Measurements from ENCODE around the gene PRAMEF1. TPM values are rescaled to one million over a fixed set of nuclear protein-coding genes. Genes with fewer than 3 reads are reported as not detected.
A peak's percentile ranks its signal among the peaks of the same experiment; 100 is the strongest.

The PRAMEF1 gene
- total RNA-seq, 4 donors from 2014 or later = not detected

DNA sequence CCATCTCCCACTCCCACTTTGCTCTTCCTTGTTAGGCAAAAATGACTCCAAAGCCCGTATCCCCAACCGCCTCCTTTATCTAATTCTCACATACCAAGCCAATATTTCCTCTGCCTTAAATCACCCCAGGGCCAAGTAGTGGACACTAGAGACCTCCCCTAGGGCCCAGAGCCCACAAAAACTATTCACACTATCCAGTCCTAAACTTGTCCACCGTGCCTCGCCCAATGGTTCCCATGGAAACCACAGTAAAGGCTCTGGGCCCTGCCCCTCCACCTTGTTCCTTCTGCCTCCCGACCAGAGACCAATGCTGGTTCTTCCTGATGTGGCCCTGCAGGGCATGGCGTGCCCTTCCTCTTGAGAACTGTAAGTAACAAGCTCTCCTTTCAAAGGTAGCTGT lies 33.4 kb upstream of the PRAMEF1 start:
- Histone ChIP-seq H3K9me3 (no peaks in the 10 kb centered on the region), H3K4me3 (no peak overlapping the region), H3K4me1 (no peaks in the 10 kb centered on the region), H3K27me3 (peaks cover 0 to 23% (median 5%) of the 10 kb centered on the region in 4 donors), H3K27ac (replicated peaks in 1 of 4) (no peak overlapping the region), H3K36me3 (no peaks in the 10 kb centered on the region)
- intact Hi-C loops (cut with DNase I) = no loop called here
- TF ChIP-seq POLR2A (IDR thresholded peaks at IDR 0.05; ENCODE audit: low read depth) (no peak), POLR2AphosphoS5 (IDR thresholded peaks at IDR 0.05) (no peak), EP300 (IDR thresholded peaks at IDR 0.05) (no peak), CTCF (IDR thresholded peaks at IDR 0.05) (no peak)
- DNase-seq (ENCODE audit: extremely low spot score) = peak; percentile 87
- 71% methylated on average over 6 of the region's 6 CpGs for WGBS

DNA sequence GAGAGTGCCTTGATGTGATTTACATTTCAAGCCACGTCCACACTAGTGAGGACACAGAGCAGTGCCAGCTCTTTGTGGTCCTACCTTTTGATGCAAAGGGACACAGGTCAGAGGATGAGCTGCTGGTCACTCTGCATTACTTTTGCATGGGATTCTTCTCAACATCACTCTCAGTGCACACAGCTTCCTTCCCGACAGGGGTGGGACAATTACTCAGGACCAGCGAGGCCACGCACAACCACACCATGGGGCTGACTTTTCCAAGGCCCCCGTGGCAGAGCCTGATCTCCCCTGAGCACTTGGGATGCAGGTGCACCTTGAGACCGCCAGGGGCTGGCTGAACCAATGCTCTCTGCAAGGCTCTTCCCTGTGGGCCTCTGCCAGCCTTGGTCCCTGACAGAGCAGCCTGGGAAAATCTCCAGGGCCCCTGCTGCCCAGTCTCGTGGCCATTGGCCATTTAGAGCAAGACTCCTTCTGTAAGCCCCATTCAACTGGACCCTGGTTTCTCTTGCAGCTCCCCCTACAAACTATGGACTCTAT lies 30.9 kb upstream of the PRAMEF1 start:
- TF ChIP-seq EP300 (IDR thresholded peaks at IDR 0.05) = no peak
- TF ChIP-seq POLR2A (IDR thresholded peaks at IDR 0.05; ENCODE audit: low read depth) = no peak
- TF ChIP-seq CTCF (IDR thresholded peaks at IDR 0.05) = no peak
- TF ChIP-seq POLR2AphosphoS5 (IDR thresholded peaks at IDR 0.05) = no peak
- peak; percentile 68 for DNase-seq (ENCODE audit: extremely low spot score)
- 70% methylated on average over 7 of the region's 7 CpGs for WGBS

DNA sequence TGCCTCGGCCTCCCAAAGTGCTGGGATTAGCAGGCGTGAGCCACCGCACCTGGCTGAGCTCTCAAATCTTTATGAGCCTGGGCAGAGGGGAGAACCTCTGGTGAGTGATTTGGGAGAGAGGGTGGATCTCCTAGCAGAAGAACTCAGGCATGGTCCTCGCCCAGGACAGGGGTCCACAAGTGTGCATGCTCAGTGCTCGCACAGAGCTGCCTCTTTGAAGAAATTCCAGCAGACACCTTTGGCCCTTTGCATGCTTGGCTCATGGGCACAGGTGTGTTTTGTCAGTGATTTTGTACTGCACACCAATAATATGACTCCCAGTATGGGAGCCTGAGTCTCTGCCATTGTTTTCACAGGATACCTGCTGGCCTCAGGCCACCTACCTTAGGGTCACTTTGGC lies 29.4 kb upstream of the PRAMEF1 start:
- Histone ChIP-seq H3K27ac (replicated peaks in 1 of 4) (no peak overlapping the region), H3K4me1 (no peaks in the 10 kb centered on the region), H3K4me3 (no peak overlapping the region), H3K9me3 (peaks cover 0 to 7% (median 0%) of the 10 kb centered on the region in 4 donors), H3K27me3 (peaks cover 0 to 23% (median 5%) of the 10 kb centered on the region in 4 donors), H3K36me3 (no peaks in the 10 kb centered on the region)
- intact Hi-C loops (cut with DNase I) = no loop called here
- 93% methylated on average over 5 of the region's 5 CpGs for WGBS
- peak; percentile 57 for DNase-seq (ENCODE audit: extremely low spot score)
- TF ChIP-seq CTCF (IDR thresholded peaks at IDR 0.05) (no peak), POLR2A (IDR thresholded peaks at IDR 0.05; ENCODE audit: low read depth) (no peak), POLR2AphosphoS5 (IDR thresholded peaks at IDR 0.05) (no peak), EP300 (IDR thresholded peaks at IDR 0.05) (no peak)

More for the DNA sequence above, 30.9 kb upstream of the PRAMEF1 start:
- Histone ChIP-seq H3K4me3 (no peak overlapping the region), H3K9me3 (no peaks in the 10 kb centered on the region), H3K4me1 (no peaks in the 10 kb centered on the region), H3K27me3 (peaks cover 0 to 23% (median 5%) of the 10 kb centered on the region in 4 donors), H3K27ac (replicated peaks in 1 of 4) (no peak overlapping the region), H3K36me3 (no peaks in the 10 kb centered on the region)
- intact Hi-C loops (cut with DNase I) = no loop called here

DNA sequence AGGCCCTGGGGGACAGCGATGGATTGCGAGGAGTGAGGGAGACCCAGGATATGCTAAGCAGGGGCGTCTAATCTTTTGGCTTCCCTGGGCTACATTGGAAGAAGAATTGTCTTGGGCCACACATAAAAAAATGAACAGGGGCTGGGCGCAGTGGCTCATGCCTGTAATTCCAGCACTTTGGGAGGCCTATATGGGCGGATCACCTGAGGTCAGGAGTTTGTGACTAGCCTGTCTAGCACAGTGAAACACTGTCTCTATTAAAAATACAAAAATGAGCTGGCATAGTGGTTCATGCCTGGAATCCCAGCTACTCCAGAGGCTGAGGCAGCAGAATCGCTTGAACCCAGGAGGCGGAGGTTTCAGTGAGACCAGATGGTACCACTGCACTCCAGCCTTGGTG lies 28.4 kb upstream of the PRAMEF1 start:
- WGBS = 86% methylated on average over 7 of the region's 7 CpGs
- TF ChIP-seq POLR2A (IDR thresholded peaks at IDR 0.05; ENCODE audit: low read depth) (no peak), CTCF (IDR thresholded peaks at IDR 0.05) (no peak), POLR2AphosphoS5 (IDR thresholded peaks at IDR 0.05) (no peak), EP300 (IDR thresholded peaks at IDR 0.05) (no peak)
- Histone ChIP-seq H3K9me3 (peaks cover 0 to 9% (median 0%) of the 10 kb centered on the region in 4 donors), H3K4me1 (no peaks in the 10 kb centered on the region), H3K27ac (replicated peaks in 1 of 4) (no peak overlapping the region), H3K36me3 (no peaks in the 10 kb centered on the region), H3K4me3 (no peak overlapping the region), H3K27me3 (peaks cover 0 to 23% (median 5%) of the 10 kb centered on the region in 4 donors)
- peak; percentile 64 for DNase-seq (ENCODE audit: extremely low spot score)
- intact Hi-C loops (cut with DNase I) = no loop called here

- no peaks in the 10 kb centered on the region for H3K4me1 ChIP-seq
- no peak overlapping the region for H3K4me3 ChIP-seq
- no peak for TF ChIP-seq POLR2A (IDR thresholded peaks at IDR 0.05; ENCODE audit: low read depth)
- TF ChIP-seq POLR2AphosphoS5 (IDR thresholded peaks at IDR 0.05) = no peak
- no peak for TF ChIP-seq EP300 (IDR thresholded peaks at IDR 0.05)
- TF ChIP-seq CTCF (IDR thresholded peaks at IDR 0.05) = no peak
- 72% methylated on average over 4 of the region's 4 CpGs for WGBS
- no peaks in the 10 kb centered on the region for H3K36me3 ChIP-seq
- H3K27me3 ChIP-seq = peaks cover 0 to 27% (median 1%) of the 10 kb centered on the region in 4 donors
- H3K27ac ChIP-seq (replicated peaks in 1 of 4) = no peak overlapping the region
- intact Hi-C loops (cut with DNase I) = no loop called here
- DNase-seq (ENCODE audit: extremely low spot score) = peak; percentile 77
- H3K9me3 ChIP-seq = peaks cover 0 to 9% (median 0%) of the 10 kb centered on the region in 4 donors
These were observed 27.7 kb upstream of the PRAMEF1 start for GRCh38 chr1:12763479-12763878.

Measured in esophagus muscularis mucosa (tissue), 4 donors.